H1 (cell line): Measurements from ENCODE around the gene ATP5PB. TPM values are rescaled to one million over a fixed set of nuclear protein-coding genes. Genes with fewer than 3 reads are reported as not detected.

Source experiments
- ASH2L ChIP-seq: fragments of 200-600, 300-600 bp; sonication (generic); IDR thresholded peaks from one replicate; pipeline ENCODE4 v1.7.1; 2017; ENCODE audit warnings: low read length
- CBX5 ChIP-seq: fragments of 300-800, 300-1000 bp; sonication (generic); IDR thresholded peaks from 2 replicates; pipeline ENCODE4 v1.7.1; 2016; ENCODE audit warnings: antibody characterized with exemption, low read length, low read depth
- EP300 ChIP-seq, 2 experiments: IDR thresholded peaks; 1 replicate in 1 of 2; 2 replicates in 1 of 2; pipeline ENCODE4 v1.6.1; 2011 to 2012; ENCODE audit warnings: low read depth in 2 of 2, low read length in 2 of 2, mild to moderate bottlenecking in 2 of 2, borderline replicate concordance in 1 of 2, inconsistent platforms in 1 of 2, moderate library complexity in 1 of 2
- POLR2AphosphoS5 ChIP-seq: IDR thresholded peaks from 2 replicates; pipeline ENCODE4 v1.6.1; 2011; ENCODE audit warnings: low read depth, low read length
- RBBP5 ChIP-seq: IDR thresholded peaks from 2 replicates; pipeline ENCODE4 v1.7.1; 2012; ENCODE audit warnings: low read depth, mild to moderate bottlenecking, inconsistent platforms, low read length, moderate library complexity, borderline replicate concordance
- SAP30 ChIP-seq: fragments of 300-600 bp; sonication (generic); IDR thresholded peaks from 2 replicates; pipeline ENCODE4 v1.7.1; 2012; ENCODE audit warnings: low read length, moderate library complexity, mild to moderate bottlenecking, inconsistent platforms; ENCODE audit not compliant: insufficient read depth, insufficient replicate concordance
- polyA plus RNA-seq, 7 experiments: library from polyadenylated mRNA; depleted of rRNA in 3 of 7; stranded (reverse) in 5 of 7; unstranded in 2 of 7; fragments of >200 nt in 5 of 7; fragments of 200-250 nt in 2 of 7; gene quantifications; 1 replicate in 5 of 7; 2 replicates in 1 of 7; 4 replicates in 1 of 7; pipeline versions ENCODE4 v1.2.1 to v1.2.3, GENCODE V29; 2011 to 2013; ENCODE audit warnings: missing spikeins in 2 of 7, mixed read lengths in 2 of 7
- total RNA-seq: library from RNA; stranded (reverse); fragmentation: NEBNext Ultra II Directional; extraction: Animal tissue kit (Norgen Biotek cat#: 25700); gene quantifications from 2 replicates; pipeline ENCODE4 v1.2.1, GENCODE V29; 2021

Gene ATP5PB
- total and polyA plus RNA-seq, 2 of the 8 experiments (the other 6 are each of a cell fraction or from before 2014, with no cell fraction given), result 232 to 262 TPM

- TF ChIP-seq RBBP5, result no peak
- no peak for TF ChIP-seq CBX5
- TF ChIP-seq SAP30, result no peak
- no peak for TF ChIP-seq ASH2L
- TF ChIP-seq EP300 (IDR thresholded peaks at IDR 0.05; ENCODE audit: borderline replicate concordance in 1 of 2, low read depth in 2 of 2, low read length in 2 of 2), result no peak
- TF ChIP-seq POLR2AphosphoS5, result no peak
Observed at GRCh38 chr1:111420377-111420776, 28.9 kb upstream of the ATP5PB start (continued).
